HG03175 (cell line): ENCODE data around the gene TMEM141.

Source experiments
- ATAC-seq: cut with Tn5 transposase; IDR thresholded peaks from one replicate; pipeline ENCODE4 v1.9.1; 2021; ENCODE audit warnings: mild to moderate bottlenecking, moderate library complexity; ENCODE audit not compliant: unreplicated experiment

TMEM141 gene

GRCh38 chr9:136808075-136808805 is 17.1 kb downstream of the TMEM141 start:
- ATAC-seq = peak; percentile 30

DNA sequence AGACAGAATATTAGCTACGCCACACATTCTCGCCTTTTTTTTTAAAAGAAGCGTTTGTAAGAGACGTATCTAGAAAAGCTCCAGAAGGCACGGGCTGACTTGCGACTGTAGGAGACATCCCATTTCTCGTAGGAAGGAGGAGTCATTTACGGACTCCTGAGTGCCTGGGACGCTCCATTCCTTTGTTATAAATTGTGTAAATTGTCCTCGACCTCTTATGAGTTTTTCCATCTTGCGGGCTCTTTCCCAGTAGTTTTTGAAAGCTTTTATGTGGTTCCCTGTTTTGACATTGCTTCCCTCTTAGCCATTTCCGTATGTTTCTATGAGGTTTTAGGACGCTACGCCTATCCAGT is 17.6 kb downstream of the TMEM141 start:
- no peak for ATAC-seq

GRCh38 chr9:136814725-136815421 is 23.7 kb downstream of the TMEM141 start:
- no peak for ATAC-seq

- ATAC-seq = no peak
These were observed 24.3 kb downstream of the TMEM141 start for GRCh38 chr9:136815422-136815782.

GRCh38 chr9:136820971-136821825 is 30.1 kb downstream of the TMEM141 start:
- ATAC-seq = no peak

DNA sequence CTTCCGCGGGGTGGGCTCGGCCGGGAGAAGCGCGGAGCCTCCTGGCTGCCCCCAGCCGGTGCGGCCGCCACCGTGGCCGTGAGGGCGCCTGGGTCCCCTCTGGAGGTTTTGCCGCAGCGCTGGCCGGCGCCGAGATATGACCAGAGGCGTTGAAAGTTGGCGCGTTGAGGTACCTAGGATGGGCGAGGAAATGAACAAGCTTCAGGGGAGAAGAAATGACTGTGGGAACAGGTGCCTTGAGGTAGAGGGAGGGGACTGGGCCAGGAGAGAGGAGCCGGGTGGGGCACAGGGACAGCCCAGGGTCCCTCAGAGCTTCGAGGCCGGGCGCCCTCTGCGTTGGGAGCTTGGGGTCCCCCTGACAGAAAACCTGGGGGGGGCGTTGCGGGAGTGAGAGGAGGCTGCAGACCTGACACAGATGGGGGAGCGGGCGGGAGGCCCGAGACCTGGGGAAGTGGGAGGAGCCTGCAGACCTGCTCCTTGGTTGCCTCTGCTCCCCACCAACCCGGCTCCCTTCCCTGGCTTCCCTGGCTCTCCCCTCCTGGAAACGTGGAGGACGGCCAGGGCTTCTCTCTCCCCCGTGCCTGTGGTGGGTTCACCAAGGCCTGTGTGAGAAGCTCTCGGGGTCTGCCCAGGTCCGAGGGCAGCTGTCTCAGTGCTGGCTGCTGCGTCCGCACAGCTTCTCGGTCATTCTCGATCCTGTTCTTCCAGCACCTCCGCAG is 30.8 kb downstream of the TMEM141 start:
- ATAC-seq = no peak

DNA sequence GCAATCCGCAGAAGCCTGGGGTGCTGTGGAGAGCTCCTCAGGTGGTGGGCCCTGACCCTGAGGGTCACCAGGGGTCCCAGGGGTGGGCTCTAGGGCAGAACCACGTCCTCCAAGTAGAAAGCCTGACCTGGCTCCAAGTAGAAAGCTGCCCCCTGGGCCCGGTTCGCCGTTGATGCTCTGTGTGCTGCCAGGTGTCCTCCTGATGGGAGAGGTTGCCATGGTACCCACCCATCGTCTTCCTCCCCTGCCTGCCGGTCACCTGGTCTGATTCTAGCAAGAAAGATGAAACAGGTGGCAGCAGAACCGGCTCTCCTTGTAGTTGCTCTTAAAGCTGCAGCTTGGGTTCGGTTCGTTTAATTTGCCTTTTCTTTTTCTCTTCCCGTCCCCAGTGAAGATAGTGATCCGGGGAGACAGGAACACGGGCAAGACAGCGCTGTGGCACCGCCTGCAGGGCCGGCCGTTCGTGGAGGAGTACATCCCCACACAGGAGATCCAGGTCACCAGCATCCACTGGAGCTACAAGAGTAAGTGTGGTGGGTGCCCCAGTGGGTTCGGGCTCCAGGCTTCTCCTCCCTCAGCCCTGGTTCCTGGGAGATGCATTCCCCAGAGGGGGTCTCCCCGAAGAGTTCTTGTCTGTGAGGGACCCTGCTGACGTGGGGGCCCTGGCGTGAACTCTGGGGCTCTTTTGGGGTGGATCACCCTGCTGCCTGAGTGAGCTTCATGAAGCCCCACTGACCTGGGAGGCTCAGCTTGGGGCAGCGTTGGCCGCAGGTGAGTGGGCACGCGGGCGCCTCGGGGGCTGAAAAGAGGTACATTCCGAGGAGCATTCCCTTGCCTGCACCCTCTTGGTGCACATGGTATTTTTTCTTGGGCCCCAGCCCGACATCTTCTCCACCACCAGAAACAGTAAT is 32.2 kb downstream of the TMEM141 start:
- ATAC-seq = no peak

DNA sequence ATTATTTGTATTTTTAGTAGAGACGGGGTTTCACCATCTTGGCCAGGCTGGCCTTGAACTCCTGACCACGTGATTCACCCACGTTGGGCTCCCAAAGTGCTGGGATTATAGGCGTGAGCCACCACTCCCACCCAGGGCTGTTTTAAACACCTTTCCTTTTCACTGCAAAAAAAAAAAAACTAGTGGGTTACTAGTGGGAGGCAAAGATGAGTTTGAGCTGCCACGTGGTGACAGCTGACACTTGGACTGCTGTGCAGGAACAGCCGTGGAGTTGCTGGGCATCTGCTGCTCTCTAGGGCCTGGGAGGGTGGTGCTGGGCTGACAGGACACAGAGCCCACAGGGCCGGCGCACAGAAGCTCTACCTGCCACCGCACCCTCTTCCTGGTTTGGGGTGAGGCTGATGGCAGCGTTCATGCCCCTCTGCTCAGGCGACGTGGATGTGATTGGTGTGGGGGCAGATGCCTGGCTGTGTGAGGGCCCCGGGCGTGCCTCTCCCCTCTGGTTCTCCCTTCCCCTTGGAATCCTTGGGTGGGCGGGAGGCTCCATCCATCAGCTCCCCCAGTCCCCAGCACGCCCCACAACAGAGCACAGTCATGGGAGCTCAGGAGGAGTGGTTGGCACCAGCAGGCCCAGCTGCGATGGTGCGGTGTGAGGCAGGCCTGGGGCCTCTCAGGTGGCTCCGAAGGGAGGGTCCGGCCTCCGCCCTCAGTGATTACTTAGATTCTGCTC is 33.5 kb downstream of the TMEM141 start:
- no peak for ATAC-seq

- no peak for ATAC-seq
These were observed 34.4 kb downstream of the TMEM141 start for GRCh38 chr9:136825295-136826187.

- ATAC-seq = no peak
These were observed 35.0 kb downstream of the TMEM141 start for GRCh38 chr9:136826188-136826541.

DNA sequence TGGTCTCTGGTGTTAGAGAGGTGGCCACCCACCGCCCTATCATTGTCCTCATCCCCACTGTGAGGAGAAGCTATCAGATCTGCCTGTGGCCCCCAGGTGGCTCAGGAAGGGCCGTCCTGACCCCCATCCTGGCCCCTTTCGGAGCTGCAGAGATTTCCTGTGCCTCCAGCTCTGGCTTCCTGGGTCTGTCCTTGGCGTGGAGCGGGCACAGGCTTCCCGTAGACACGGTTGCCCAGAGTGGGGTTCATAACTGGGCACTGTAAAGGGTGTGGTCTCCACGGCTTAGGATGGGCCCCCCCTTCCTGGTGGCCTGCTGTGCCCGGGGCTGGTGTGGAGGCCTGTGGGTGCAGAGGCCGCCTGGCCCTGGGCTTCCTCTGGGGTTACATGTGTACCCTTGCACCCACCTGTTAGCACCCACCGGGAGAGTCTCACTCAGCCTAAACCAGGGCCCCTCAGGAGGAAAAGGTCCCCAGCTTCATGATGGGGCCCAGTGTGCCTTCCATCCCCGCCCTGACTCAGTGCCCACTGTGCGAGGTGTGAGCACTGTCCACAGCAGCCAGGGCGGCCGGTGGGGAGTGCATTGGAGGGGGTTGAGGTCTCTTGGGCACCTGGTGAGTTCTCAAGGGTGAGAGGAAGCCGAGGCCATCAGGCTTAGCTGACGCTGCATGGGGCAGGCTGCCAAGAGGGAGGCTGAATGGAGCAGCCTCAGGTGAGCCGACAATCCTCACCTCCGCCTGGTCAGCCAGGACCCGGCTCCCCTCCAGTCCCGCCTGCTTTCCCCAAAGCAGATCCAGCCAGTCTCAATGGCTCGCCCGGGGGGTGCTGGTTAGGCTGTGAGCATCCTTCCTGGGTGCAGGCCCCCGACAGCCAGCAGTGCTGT is 35.8 kb downstream of the TMEM141 start:
- ATAC-seq = no peak

GRCh38 chr9:136827794-136828473 is 36.8 kb downstream of the TMEM141 start:
- no peak for ATAC-seq

DNA sequence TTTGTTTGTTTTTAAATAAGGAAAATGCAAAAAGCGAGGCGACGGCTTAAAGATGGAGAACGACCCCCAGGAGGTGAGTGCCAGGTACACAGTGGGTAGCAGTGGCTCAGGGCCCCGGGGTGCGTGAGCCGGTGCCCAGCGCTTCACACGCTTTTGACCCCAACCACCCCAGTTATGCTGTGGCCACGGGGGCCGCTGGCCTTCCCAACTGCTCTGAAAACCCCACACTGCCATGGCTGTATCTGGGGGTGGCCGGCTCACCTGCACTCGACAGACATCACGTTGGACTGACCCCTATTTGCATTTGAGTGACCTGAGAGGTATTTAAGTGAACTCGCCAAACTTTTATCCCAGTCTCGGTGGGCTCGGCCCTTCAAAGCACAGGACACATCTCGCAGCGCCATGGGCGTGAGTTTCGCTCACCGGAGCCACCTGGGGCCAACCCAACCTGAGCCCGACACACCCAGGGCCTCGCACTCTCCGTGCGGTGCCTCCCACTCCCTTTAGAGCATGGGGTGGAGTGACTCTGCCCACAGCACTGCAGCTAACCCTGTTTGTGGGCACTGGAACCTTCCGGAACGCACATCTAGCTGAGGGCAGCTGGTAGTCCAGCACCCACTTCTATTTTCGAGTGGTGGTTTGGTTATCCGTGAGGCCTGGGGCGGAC is 37.5 kb downstream of the TMEM141 start:
- ATAC-seq = no peak

DNA sequence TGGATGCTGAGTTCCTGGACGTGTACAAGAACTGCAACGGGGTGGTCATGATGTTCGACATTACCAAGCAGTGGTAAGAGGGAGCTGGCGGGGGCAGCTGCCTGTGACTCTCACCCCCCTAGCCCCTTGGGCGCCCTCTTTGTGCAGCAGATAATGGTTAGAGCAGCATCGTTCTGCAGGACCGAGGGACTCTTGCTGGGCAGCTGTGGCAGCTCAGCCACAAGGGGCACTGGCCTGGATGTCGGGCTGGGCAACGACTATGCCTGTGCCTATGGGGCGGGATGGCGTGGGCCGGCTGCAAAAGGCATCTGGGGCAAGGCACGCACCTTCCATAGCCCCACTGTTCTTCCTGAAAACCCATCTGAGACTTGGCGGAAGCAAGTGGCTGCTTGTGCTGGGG is 38.3 kb downstream of the TMEM141 start:
- ATAC-seq = no peak

GRCh38 chr9:136829981-136830885 is 39.1 kb downstream of the TMEM141 start:
- ATAC-seq = no peak
